A549 treated with GW870086 at 1 μM for 4 hours (cell line): ENCODE data around the gene BRD3. TPM values are rescaled to one million over a fixed set of nuclear protein-coding genes. Genes with fewer than 3 reads are reported as not detected.

Source experiments
- total RNA-seq: library from RNA; stranded (reverse); fragments of 200-300 nt; extraction: Qiagen RNA extraction; gene quantifications from 5 replicates; pipeline ENCODE4 v1.2.3, GENCODE V29; 2022; ENCODE audit warnings: low read depth

Gene BRD3
- total RNA-seq = 11.8 to 20.3 TPM (median 18.1 TPM) in 5 replicates

DNA sequence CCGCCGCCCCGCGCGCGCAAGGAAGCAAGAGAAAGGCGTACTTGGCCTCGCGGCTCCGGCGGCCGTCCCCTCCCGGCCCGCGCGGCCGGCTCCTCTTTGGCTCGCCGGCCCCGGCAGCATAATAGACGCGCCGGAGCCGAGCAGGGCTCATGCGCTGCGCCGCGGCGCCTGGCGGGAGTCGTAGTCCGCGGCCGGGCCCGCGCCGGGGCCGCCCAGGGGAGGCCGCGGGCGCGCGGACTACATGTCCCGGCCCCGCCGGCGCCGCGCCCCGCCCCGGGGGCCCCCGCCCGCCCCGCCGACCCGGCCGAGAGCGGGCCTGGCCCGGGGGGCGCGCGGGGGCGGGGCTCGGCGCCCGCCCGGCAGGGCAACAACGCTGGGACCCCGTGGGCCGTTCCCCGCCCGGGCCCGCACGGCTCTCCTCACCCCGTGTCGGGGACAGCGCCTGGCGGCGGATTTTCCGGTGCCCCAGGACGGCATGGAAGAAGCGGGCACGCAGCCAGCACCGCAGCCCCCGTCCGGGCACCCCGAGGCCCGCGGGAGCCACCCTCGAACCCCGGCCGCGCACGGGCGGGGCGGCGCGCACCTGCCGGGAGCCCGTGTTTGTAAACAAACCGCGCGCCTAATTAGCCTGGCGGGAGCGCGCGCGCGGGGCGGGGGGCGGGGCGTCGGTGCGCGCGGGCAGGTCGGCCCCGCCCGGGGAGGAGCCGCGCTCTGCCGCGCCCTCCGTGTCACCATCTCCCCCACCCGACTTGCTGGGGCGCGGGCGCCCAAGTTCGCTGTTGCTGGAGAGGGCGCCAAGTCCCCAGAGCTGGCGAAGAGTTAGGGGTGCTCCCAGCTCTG, at the start of gene BRD3:
Gene BRD3, minus strand, starts transcription at position 123 of the 840 bp plus-strand sequence. CDS start 14,549 bp downstream, outside the sequence.

DNA sequence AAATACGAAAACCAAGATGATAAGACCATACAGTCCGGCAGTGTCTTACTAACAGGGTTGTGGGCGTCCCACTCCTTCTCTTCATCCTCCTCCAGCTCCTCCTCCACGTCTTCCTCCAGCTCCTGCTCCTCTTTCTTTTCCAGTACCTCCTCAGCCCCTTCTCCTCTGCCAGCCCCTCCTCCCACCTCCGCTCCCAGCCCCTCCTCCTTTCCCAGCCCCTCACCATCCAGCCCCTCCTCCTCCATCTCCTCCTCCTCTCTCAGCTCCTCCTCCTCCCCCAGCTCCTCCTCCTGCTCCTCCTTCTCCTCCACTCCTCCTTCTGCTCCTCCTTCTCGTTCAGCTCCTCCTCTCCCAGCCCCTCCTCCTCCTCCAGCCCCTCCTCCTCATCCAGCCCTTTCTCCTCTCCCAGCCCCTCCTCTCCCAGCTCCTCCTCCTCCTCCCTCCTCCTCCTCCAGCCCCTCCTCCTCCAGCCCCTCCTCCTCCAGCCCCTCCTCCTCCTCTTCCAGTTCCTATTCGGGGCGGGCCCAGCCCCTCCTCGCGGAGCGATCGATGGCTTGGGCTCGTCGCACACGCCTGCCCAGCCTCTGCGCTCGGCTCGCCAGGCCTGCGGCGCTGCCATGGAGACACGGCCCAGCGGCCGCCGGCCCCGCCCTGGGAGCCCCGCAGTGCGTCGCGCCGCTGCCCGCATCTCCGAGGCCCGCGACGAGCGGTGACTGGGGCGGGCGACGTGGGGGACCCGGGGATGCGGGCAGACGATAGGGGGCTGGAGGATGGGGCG, 42.8 kb downstream of the BRD3 start, which contains the start of gene BRD3OS:
Gene BRD3OS, plus strand, starts transcription at position 654 of the 778 bp plus-strand sequence. CDS start 1,267 bp downstream, outside the sequence.

DNA sequence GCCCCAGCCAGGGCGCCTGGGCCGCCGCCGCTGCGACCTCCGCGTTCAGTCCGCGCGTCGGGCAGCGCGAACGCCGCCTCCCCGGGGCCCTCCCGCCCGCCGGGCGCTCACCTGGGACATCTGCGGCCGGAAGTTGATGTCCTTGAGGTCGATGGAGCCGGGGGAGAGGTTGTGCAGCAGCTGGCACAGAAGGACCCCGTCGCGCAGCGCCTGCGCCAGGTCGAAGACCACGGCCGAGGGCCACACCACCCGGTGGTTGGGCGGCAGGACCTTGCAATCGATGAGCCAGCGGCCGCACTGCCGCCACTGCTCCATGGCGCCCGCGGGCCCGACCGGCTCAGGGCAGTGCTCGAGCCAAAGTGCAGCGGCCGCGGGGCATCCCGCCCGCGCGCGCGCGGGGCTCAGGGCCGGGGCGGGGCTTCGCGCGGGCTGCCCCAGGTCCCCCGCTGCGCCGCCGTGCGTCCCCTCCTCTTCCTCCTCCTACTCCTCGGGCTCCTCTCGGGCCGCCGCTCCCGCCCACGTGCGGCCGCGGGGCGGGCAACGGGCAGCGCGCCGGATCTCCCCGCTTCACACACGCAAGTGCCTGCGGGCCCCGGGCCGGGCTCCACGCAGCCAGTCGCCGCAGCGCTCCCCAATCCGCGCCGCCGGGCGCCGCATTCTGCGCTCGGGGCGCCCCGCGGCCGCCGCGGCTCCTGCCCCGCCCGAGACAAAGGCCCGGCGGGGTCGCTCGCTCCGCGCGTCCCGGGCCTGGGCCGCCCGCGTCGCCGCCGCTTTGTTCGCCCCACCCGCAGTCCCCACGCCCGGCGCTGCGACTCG, 75.7 kb downstream of the BRD3 start, which contains the start of gene VAV2:
Gene VAV2, minus strand, starts transcription at position 361 of the 816 bp plus-strand sequence. Its CDS starts 46 bp downstream, at position 315.

Other genes starting within 250 kb of the BRD3 start
- 34.1 to 43.9 TPM (median 39.8 TPM) in 5 replicates for gene VAV2, start 75.7 kb downstream of the BRD3 start, total RNA-seq
- 14.1 to 19.5 TPM (median 19.1 TPM) in 5 replicates for gene BRD3OS, start 42.5 kb downstream of the BRD3 start, total RNA-seq
- gene WDR5, start 68.1 kb upstream of the BRD3 start, total RNA-seq = 50.7 to 64.1 TPM (median 63.2 TPM) in 5 replicates
- not detected in 5 replicates for gene RNU6ATAC, start 96.5 kb upstream of the BRD3 start, total RNA-seq